ENCODE data around the gene CFAP410. TPM values are rescaled to one million over a fixed set of nuclear protein-coding genes. Genes with fewer than 3 reads are reported as not detected.

CFAP410 gene
- total RNA-seq, 4 donors from 2014 or later = 18.5 to 35.3 (median 23.6) TPM

DNA sequence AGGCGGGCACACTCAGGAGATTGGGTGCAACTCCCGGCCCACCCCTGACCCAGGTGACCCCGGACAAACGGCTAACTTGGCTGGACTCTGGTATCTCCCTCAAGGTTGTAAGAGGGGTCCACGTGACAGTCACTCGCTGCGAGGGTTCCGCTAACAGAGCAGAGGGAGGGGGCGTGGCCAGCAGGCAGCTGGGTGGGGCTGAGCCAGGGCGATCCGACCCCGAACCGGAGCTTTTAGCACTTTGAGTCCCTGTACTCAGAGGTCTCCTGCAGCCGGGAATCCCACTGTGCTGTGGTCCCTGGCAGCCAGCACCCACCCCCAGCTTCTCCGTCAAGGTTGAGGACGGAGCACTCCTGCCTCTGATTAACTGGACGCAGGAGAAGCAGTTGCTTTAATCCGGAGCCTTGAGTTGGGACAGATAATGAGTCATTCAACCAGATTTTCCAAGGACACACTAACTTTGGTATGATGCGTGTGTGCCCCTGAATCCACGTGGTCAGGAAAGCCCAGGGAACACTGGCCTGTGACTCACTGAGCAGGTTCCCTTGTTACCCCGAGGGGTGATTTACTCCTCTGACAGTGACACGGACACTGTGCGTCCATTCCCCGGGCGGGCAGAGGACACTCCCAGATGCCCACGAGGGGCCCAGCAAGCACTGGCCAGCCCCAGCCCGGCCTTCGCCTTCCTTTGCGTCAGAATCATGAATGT, 31.0 kb upstream of the CFAP410 start:
- DNase-seq (ENCODE audit: low spot score) (no peak), ATAC-seq (ENCODE audit: low FRiP score) (peak; percentile 51)
- TF ChIP-seq, protein P1, sequence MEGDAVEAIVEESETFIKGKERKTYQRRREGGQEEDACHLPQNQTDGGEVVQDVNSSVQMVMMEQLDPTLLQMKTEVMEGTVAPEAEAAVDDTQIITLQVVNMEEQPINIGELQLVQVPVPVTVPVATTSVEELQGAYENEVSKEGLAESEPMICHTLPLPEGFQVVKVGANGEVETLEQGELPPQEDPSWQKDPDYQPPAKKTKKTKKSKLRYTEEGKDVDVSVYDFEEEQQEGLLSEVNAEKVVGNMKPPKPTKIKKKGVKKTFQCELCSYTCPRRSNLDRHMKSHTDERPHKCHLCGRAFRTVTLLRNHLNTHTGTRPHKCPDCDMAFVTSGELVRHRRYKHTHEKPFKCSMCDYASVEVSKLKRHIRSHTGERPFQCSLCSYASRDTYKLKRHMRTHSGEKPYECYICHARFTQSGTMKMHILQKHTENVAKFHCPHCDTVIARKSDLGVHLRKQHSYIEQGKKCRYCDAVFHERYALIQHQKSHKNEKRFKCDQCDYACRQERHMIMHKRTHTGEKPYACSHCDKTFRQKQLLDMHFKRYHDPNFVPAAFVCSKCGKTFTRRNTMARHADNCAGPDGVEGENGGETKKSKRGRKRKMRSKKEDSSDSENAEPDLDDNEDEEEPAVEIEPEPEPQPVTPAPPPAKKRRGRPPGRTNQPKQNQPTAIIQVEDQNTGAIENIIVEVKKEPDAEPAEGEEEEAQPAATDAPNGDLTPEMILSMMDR (IDR thresholded peaks at IDR 0.05) = no peak

DNA sequence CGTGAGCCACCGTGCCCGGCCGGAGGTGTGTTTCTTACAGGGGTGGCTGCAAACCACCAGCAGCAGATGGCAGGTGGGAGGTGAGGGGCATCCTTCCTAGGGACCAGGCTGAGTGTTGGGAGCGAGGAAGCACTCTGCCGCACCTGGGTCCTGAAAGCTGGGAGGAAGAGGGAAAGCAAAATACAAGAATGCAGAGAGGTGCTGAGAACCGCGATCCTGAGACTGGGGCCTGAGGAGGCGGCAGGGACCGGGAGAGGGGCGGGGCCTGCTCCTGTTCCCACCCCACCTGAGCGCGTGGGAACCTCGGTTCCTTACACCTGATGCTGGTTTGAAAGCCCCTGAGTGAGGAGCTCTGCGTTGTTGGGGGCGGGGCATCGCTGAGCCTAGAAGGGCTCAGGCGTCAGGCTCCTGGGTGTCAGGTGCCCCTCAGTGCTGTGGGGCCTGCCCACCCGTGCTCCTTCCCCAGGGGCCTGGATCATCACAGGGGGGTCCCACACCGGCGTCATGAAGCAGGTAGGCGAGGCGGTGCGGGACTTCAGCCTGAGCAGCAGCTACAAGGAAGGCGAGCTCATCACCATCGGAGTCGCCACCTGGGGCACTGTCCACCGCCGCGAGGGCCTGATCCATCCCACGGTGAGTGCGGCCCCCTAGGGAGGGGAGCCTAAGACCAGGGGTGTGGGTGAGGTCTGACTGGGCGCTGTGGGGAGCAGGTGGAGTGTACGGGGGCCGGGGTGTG, 29.7 kb upstream of the CFAP410 start:
- TF ChIP-seq, protein P1 (IDR thresholded peaks at IDR 0.05) = no peak
- DNase-seq (ENCODE audit: low spot score) = no peak
- no peak for ATAC-seq (ENCODE audit: low FRiP score)

DNA sequence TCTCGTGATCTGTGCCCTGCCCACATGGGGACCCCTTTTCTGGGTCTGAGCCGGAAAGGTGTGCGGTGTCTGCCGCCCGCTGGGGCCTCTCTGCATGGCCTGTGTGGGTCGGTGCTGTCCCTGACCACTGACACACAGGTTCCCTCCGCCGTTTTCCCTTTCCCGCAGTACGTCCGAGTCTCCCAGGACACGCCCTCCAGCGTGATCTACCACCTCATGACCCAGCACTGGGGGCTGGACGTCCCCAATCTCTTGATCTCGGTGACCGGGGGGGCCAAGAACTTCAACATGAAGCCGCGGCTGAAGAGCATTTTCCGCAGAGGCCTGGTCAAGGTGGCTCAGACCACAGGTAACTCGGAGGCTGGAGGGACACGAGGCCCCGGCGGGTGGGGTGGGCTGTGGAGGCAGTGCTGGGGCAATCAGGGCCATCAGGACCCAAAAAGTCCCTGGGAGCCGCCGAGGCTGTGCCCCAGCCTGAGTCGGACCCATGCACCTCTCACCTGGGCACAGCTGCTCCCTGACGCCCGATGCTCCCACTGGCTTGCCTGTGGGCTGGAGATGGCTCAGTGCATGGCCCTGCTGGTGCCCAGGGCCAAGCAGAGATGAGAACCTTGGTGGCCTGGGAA, 27.5 kb upstream of the CFAP410 start:
- no peak for ATAC-seq (ENCODE audit: low FRiP score)
- no peak for DNase-seq (ENCODE audit: low spot score)
- TF ChIP-seq, protein P1 (IDR thresholded peaks at IDR 0.05) = no peak

DNA sequence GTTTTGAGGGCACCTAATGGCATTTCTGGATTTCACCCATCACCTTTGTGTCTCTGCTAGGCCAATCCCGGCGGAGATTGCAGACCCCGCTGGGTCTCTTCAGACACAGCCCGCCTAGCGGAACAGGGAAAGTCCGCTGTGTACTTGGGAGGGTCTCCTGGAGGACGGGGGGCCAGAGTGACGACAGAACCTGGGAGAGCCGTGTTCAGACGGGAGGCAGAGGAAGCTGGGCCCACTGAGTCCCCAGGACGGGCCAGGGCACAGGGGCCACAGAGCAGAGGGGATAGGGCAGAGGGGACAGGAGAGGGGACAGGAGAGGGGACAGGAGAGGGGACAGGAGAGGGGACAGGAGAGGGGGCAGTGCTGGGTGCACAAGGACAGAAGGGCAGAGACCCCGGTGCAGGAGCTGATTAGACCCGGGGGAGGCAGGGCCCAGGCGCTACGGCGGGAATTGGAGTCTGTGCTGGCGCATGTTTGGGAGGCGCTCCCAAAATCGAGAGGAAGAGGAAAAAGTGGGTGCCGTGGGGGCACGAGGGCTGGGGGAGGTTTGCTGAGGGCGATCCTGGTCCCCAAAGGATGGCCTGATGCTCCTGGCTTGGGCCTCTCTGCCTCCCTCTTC, 26.9 kb upstream of the CFAP410 start:
- TF ChIP-seq, protein P1 (IDR thresholded peaks at IDR 0.05) = no peak
- ATAC-seq (ENCODE audit: low FRiP score) (no peak), DNase-seq (ENCODE audit: low spot score) (no peak)

DNA sequence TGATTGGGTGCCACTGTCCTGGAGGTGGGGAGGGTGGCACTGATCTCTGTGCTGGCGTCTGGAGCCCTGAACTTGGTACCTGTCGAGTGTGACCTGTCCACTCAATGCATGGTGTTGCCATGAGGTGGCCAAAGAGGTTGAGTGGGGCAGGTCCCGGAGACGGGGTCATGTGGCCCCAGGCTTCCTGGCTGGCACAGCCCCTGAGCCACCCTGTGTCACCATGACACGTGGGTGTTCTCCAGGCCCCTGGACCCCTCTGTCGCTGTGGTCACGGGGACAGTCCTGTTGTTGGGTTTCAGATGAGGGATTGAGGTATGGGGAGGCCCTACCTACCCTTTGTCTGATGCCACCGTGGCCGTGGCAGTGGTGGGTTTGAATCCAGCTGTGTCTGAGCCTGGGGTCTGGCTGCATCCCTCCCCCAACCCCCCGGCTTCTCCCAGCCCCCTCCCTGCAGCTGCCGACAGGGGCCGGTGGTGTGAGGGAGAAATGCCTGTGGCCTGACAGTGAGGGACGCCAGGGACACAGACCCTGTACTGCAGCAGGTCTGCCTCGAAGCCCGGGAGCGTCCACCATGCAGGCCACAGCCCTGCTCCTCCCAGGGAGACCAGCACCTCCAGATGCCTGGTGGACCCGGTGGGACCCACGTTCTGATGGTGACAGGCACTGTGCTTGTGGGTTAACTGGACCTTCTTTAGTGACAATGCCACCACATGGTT, 26.2 kb upstream of the CFAP410 start:
- DNase-seq (ENCODE audit: low spot score) (no peak), ATAC-seq (ENCODE audit: low FRiP score) (no peak)
- TF ChIP-seq, protein P1 (IDR thresholded peaks at IDR 0.05) = no peak

DNA sequence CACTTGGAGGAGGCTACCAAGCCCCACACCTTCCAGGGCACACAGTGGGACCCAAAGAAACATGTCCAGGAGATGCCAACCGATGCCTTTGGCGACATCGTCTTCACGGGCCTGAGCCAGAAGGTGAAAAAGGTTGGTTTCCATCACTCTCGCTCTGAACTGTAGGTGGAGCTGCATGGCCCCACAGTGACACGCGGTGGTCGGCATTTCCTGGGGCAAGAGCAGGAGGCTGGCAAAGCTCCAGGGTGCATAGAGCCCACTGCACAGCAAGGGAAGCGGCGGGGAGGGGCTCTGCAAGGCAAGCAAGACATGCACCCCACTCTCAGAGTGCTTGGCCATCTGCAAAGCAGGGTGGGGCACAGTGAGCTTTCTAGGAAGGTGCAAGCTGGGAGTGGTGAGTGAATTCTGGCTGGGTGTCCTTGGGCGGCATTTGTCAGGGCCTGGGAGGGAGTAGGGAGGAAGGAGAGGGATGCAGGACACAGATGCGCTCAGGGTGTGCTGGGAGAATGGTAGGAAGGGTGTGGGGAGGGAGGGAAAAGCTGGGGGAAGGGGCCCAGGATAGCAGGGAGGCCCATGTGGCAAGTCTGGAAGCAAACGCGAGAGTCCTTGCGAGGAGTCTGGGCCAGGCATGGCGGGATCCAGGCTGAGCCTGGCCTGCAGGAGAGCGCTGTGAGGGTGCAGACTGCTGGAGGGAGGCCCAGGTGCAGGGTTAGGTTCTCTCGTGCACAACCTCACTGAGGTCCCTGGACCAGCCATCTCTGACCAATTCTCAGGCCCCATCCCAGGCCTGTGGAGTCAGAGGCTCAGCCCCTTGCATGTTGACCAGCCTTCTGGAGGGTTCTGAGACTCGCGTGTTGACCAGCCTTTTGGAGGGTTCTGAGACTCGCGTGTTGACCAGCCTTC, 25.2 kb upstream of the CFAP410 start:
- no peak for DNase-seq (ENCODE audit: low spot score)
- ATAC-seq (ENCODE audit: low FRiP score) = no peak
- TF ChIP-seq, protein P1 (IDR thresholded peaks at IDR 0.05) = no peak

Measured in omental fat pad (tissue), 4 donors.